Keratinocyte (primary cell): Measurements from ENCODE around the gene MYL6. TPM values are rescaled to one million over a fixed set of nuclear protein-coding genes. Genes with fewer than 3 reads are reported as not detected.

ENCODE experiments used
- DNase-seq: peaks from one replicate; pipeline ENCODE4 v3.0.0-alpha.2; 2011; ENCODE audit warnings: low read depth, missing footprints, low spot score
- FAIRE-seq: peaks from 2 replicates; lab custom pipeline; 2011; peaks lifted over from hg19 to GRCh38; lab: Jason Lieb, UNC
- H2AFZ ChIP-seq: 2 replicates; pipeline ENCODE4 v1.6.0; 2012; ENCODE audit warnings: low read length, control low read depth, inconsistent platforms; ENCODE audit not compliant: control insufficient read depth
- H3K27ac ChIP-seq: 2 replicates; pipeline ENCODE4 v1.5.1; 2011; ENCODE audit warnings: low read length; ENCODE audit not compliant: control insufficient read depth, insufficient read depth
- H3K27me3 ChIP-seq: 3 replicates; pipeline ENCODE4 v1.6.0; 2011; ENCODE audit warnings: low read length; ENCODE audit not compliant: control insufficient read depth, insufficient read depth; ENCODE audit errors: extremely low read depth
- H3K36me3 ChIP-seq, 2 experiments: 2 replicates in 1 of 2; 3 replicates in 1 of 2; pipeline ENCODE4 v1.5.1; 2011; ENCODE audit warnings: low read length in 2 of 2, mild to moderate bottlenecking in 1 of 2; ENCODE audit not compliant: control insufficient read depth in 2 of 2, insufficient read depth in 2 of 2; ENCODE audit errors: extremely low read depth in 1 of 2
- H3K4me1 ChIP-seq: 3 replicates; pipeline ENCODE4 v1.5.1; 2011; ENCODE audit warnings: low read length; ENCODE audit not compliant: control insufficient read depth, insufficient read depth; ENCODE audit errors: extremely low read depth
- H3K4me2 ChIP-seq: 3 replicates; pipeline ENCODE4 v1.6.0; 2011; ENCODE audit warnings: low read depth, low read length; ENCODE audit not compliant: control insufficient read depth, insufficient read depth; ENCODE audit errors: extremely low read depth
- H3K4me3 ChIP-seq, 3 experiments: fragments of 200-600 bp in 1 of 3; sonication (generic) in 1 of 3; 2 replicates in 2 of 3; 3 replicates in 1 of 3; pipeline ENCODE4 v1.5.1; 2011 to 2016; ENCODE audit warnings: low read length in 3 of 3, mild to moderate bottlenecking in 3 of 3, control low read depth in 2 of 3, inconsistent platforms in 1 of 3, low read depth in 1 of 3, mixed read lengths in 1 of 3, mixed run types in 1 of 3, moderate library complexity in 1 of 3; ENCODE audit not compliant: control insufficient read depth in 2 of 3, insufficient read depth in 2 of 3; ENCODE audit errors: extremely low read depth in 1 of 3
- H3K79me2 ChIP-seq: 2 replicates; pipeline ENCODE4 v1.6.0; 2012; ENCODE audit warnings: low read length; ENCODE audit not compliant: control insufficient read depth, insufficient read depth
- H3K9ac ChIP-seq: 3 replicates; pipeline ENCODE4 v1.6.0; 2011; ENCODE audit warnings: low read length; ENCODE audit not compliant: control insufficient read depth, insufficient read depth; ENCODE audit errors: extremely low read depth
- H3K9me1 ChIP-seq: 3 replicates; pipeline ENCODE4 v1.6.0; 2011; ENCODE audit warnings: low read length; ENCODE audit not compliant: control insufficient read depth, insufficient read depth; ENCODE audit errors: extremely low read depth
- H3K9me3 ChIP-seq: 2 replicates; pipeline ENCODE4 v1.5.1; 2012; ENCODE audit warnings: low read depth, low read length; ENCODE audit not compliant: control insufficient read depth
- H4K20me1 ChIP-seq: 3 replicates; pipeline ENCODE4 v1.6.0; 2011; ENCODE audit warnings: low read length; ENCODE audit not compliant: control insufficient read depth, insufficient read depth; ENCODE audit errors: extremely low read depth
- EZH2 ChIP-seq: IDR thresholded peaks from one replicate; pipeline ENCODE4 v1.6.1; 2012; ENCODE audit warnings: inconsistent platforms, mild to moderate bottlenecking, low read length, moderate library complexity
- dilution Hi-C: fragments of 300-500 bp; cut with MboI; formaldehyde crosslinking; loops from one replicate; pipeline ENCODE4 v1.7.0; 2020; ENCODE audit warnings: low sequenced_read_pairs; ENCODE audit not compliant: extremely low pct_ligation_motif_present
- polyA plus RNA-seq, 5 experiments: library from polyadenylated mRNA; depleted of rRNA in 3 of 5; stranded (reverse) in 3 of 5; stranded (forward) in 1 of 5; unstranded in 1 of 5; fragments of >200 nt; gene quantifications; 1 replicate in 1 of 5; 2 replicates in 3 of 5; 3 replicates in 1 of 5; pipeline versions ENCODE4 v1.2.1 to v1.2.3, GENCODE V29; 2011 to 2012; ENCODE audit warnings: missing spikeins in 2 of 5, low read depth in 1 of 5, low replicate concordance in 1 of 5
- TF ChIP-seq, protein P1 (sequence below), 3 experiments: IDR thresholded peaks in 1 of 3; conservative IDR thresholded peaks in 1 of 3; optimal IDR thresholded peaks in 1 of 3; 2 replicates in 2 of 3; 3 replicates in 1 of 3; pipeline versions ENCODE3 to v1.5.1; 2011; ENCODE audit warnings: low read length in 3 of 3, mild to moderate bottlenecking in 3 of 3, moderate library complexity in 2 of 3, control low read depth in 1 of 3, inconsistent platforms in 1 of 3; ENCODE audit not compliant: insufficient read depth in 2 of 3; ENCODE audit errors: extremely low read depth in 1 of 3

The MYL6 gene
- polyA plus RNA-seq, 1 donor (not counting 4 experiments of a cell fraction or from before 2014, with no cell fraction given) = 4,542 TPM

DNA sequence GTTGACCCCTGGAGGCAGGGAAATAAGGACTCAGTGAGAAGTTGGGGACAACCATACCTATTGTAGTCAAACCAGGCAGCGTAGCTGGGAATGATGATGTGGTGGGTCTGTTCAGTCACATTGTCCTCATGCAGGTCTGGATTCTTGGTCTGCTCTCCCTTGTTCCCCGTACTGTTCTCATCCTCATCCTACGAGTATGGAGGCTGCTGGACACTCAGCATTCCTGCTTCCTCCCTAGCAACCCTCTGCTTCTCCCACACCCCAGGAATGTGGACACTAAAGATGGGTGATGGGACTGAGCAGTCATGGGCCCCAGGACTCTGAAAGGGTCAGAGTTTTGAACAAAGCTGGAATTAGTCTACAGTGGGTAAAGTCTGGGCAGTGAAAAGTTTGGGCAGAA lies 20.2 kb downstream of the MYL6 start:
- H3K36me3 ChIP-seq = peaks cover 41% of the 10 kb centered on the region in 2 experiments
- TF ChIP-seq, protein P1, sequence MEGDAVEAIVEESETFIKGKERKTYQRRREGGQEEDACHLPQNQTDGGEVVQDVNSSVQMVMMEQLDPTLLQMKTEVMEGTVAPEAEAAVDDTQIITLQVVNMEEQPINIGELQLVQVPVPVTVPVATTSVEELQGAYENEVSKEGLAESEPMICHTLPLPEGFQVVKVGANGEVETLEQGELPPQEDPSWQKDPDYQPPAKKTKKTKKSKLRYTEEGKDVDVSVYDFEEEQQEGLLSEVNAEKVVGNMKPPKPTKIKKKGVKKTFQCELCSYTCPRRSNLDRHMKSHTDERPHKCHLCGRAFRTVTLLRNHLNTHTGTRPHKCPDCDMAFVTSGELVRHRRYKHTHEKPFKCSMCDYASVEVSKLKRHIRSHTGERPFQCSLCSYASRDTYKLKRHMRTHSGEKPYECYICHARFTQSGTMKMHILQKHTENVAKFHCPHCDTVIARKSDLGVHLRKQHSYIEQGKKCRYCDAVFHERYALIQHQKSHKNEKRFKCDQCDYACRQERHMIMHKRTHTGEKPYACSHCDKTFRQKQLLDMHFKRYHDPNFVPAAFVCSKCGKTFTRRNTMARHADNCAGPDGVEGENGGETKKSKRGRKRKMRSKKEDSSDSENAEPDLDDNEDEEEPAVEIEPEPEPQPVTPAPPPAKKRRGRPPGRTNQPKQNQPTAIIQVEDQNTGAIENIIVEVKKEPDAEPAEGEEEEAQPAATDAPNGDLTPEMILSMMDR (optimal IDR thresholded peaks at IDR 0.05 in 1 of 3, IDR thresholded peaks at IDR 0.05 in 1 of 3, conservative IDR thresholded peaks at IDR 0.05 in 1 of 3; ENCODE audit: extremely low read depth in 1 of 3, insufficient read depth in 2 of 3, low read length in 3 of 3) = no peak
- TF ChIP-seq EZH2 = no peak
- FAIRE-seq = no peak
- no peaks in the 10 kb centered on the region for H3K79me2 ChIP-seq
- H3K27ac ChIP-seq = no peak overlapping the region
- no peak for DNase-seq
- no peak overlapping the region for H3K4me2 ChIP-seq
- H2AFZ ChIP-seq = no peak overlapping the region
- H3K4me1 ChIP-seq = no peaks in the 10 kb centered on the region
- no peaks in the 10 kb centered on the region for H3K9me1 ChIP-seq
- no peaks in the 10 kb centered on the region for H3K27me3 ChIP-seq
- no peak overlapping the region for H3K4me3 ChIP-seq
- H4K20me1 ChIP-seq = no peaks in the 10 kb centered on the region
- no peak overlapping the region for H3K9ac ChIP-seq
- dilution Hi-C loops = loop anchor here (10.0 kb wide), 1 partner anchor 54 kb away; the partner anchor contains the start of gene ESYT1
- H3K9me3 ChIP-seq = no peaks in the 10 kb centered on the region

DNA sequence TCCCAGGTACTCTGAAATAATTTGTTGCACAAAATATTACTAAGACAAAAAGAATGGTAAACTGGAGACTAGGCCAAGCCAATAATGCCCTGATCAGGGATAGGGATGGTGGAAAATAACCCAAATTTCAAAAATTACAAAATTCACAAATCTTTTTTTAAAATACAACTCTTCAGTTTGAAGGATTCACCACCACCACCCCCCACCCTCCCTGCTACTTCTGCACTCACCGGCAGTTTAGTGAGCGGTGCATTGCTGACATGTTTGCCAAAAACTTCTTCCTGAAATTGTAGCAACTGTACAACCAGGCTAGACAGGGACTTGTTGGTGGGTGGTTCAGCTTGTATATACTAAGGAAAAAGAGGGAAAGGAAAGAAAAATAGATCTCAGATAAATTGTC lies 28.8 kb downstream of the MYL6 start:
- TF ChIP-seq, protein P1 (optimal IDR thresholded peaks at IDR 0.05 in 1 of 3, IDR thresholded peaks at IDR 0.05 in 1 of 3, conservative IDR thresholded peaks at IDR 0.05 in 1 of 3; ENCODE audit: extremely low read depth in 1 of 3, insufficient read depth in 2 of 3, low read length in 3 of 3) = no peak
- TF ChIP-seq EZH2 = no peak
- Histone ChIP-seq H3K9me3 (no peaks in the 10 kb centered on the region), H3K9ac (no peak overlapping the region), H3K4me3 (no peak overlapping the region), H4K20me1 (no peaks in the 10 kb centered on the region), H3K36me3 (peaks cover 14 to 22% of the 10 kb centered on the region in 2 experiments), H3K27ac (no peak overlapping the region), H3K4me1 (peaks cover 13% of the 10 kb centered on the region), H3K79me2 (peaks cover 27% of the 10 kb centered on the region), H3K27me3 (no peaks in the 10 kb centered on the region), H2AFZ (no peak overlapping the region), H3K4me2 (no peak overlapping the region), H3K9me1 (no peaks in the 10 kb centered on the region)
- no peak for DNase-seq
- FAIRE-seq = no peak
- dilution Hi-C loops = no loop called here
